K562 (cell line): ENCODE data around the gene VPS13D.

Experiments used
- FOXJ2 ChIP-seq: fragments of 200-800 bp; sonication (Bioruptor generic); IDR thresholded peaks from 2 replicates; pipeline ENCODE4 v1.6.1; 2016; ENCODE audit warnings: missing genetic modification characterization, missing compliant biosample characterization
- FOXP1 ChIP-seq: sonication (generic); formaldehyde crosslinking; IDR thresholded peaks from 2 replicates; pipeline ENCODE4 v1.8.0; 2022; ENCODE audit warnings: mild to moderate bottlenecking, missing genetic modification reagents
- MXI1 ChIP-seq: IDR thresholded peaks from 2 replicates; pipeline ENCODE4 v1.6.1; 2011; ENCODE audit warnings: low read depth, mild to moderate bottlenecking, improper control_type of control experiment, low read length
- NFE2L1 ChIP-seq: fragments of 450-650 bp; IDR thresholded peaks from 2 replicates; pipeline ENCODE4 v1.6.1; 2016; ENCODE audit warnings: missing genetic modification characterization, low read depth, mild to moderate bottlenecking, missing compliant biosample characterization, moderate library complexity, borderline replicate concordance
- YY1 ChIP-seq, 3 experiments: IDR thresholded peaks; 2 replicates each; pipeline ENCODE4 v1.6.1; 2011; ENCODE audit warnings: low read length in 2 of 3, mild to moderate bottlenecking in 2 of 3, moderate library complexity in 2 of 3, borderline replicate concordance in 1 of 3, control low read depth in 1 of 3, low read depth in 1 of 3; ENCODE audit not compliant: insufficient read depth in 3 of 3, insufficient replicate concordance in 2 of 3, control insufficient read depth in 1 of 3, insufficient read length in 1 of 3; ENCODE audit errors: extremely low read depth in 1 of 3
- ZBTB12 ChIP-seq: fragments of 250-450 bp; sonication (Bioruptor Pico); IDR thresholded peaks from 2 replicates; pipeline ENCODE4 v1.4.0; 2020
- ZBTB5 ChIP-seq: fragments of 450-650 bp; IDR thresholded peaks from 2 replicates; pipeline ENCODE4 v1.6.1; 2017; ENCODE audit warnings: antibody characterized with exemption
- ZNF354B ChIP-seq: fragments of 250-450 bp; sonication (Bioruptor Pico); IDR thresholded peaks from 2 replicates; pipeline ENCODE4 v1.4.0; 2020
- ZNF695 ChIP-seq: fragments of 450-650 bp; formaldehyde crosslinking; IDR thresholded peaks from 2 replicates; pipeline ENCODE4 v1.4.0; 2020; ENCODE audit warnings: mild to moderate bottlenecking, moderate library complexity
- ZNF76 ChIP-seq: fragments of 250-450 bp; sonication (Bioruptor Pico); IDR thresholded peaks from 2 replicates; pipeline ENCODE4 v1.4.0; 2020; ENCODE audit warnings: mild to moderate bottlenecking, moderate library complexity, borderline replicate concordance

- TF ChIP-seq ZBTB5 (no peak), FOXP1 (CRISPR knock-in tag) (no peak), ZNF76 (CRISPR knock-in tag) (no peak), NFE2L1 (tag) (no peak), MXI1 (no peak), YY1 (IDR thresholded peaks at IDR 0.05; ENCODE audit: borderline replicate concordance in 1 of 3, control insufficient read depth in 1 of 3, extremely low read depth in 1 of 3, insufficient read depth in 3 of 3, insufficient read length in 1 of 3, insufficient replicate concordance in 2 of 3, low read depth in 1 of 3, low read length in 2 of 3) (no peak), ZNF354B (CRISPR knock-in tag) (no peak), ZNF695 (CRISPR knock-in tag) (no peak), ZBTB12 (CRISPR knock-in tag) (no peak), FOXJ2 (tag) (no peak)
These were observed 277.8 kb downstream of the VPS13D start for GRCh38 chr1:12507631-12508030.
